ENCODE data around the gene CAMK1D. TPM values are rescaled to one million over a fixed set of nuclear protein-coding genes. Genes with fewer than 3 reads are reported as not detected.

CAMK1D gene
- total and polyA plus RNA-seq, 2 of the 4 experiments (the other 2 are of a cell fraction) = 5.0 to 5.3 TPM

- no peak overlapping the region for H3K4me2 ChIP-seq (ENCODE audit: low read depth, low read length)
- no peaks in the 10 kb centered on the region for H3K9me3 ChIP-seq (ENCODE audit: control insufficient read depth, insufficient read depth, low read length)
- in situ Hi-C loops (cut with MboI; ENCODE audit: low sequenced_read_pairs) = no loop called here
- 67% methylated on average over 2 of the region's 7 CpGs; no CpG with 5 or more reads in 1 of the 2 experiments for WGBS, 2 experiments (ENCODE audit: extremely low coverage in 2 of 2, insufficient read length in 1 of 2)
- no peaks in the 10 kb centered on the region for H3K79me1 ChIP-seq (ENCODE audit: low read depth in 1 of 2, low read length in 2 of 2)
- no peak overlapping the region for H4K5ac ChIP-seq (ENCODE audit: low read depth, low read length)
- intact Hi-C loops (cut with micrococcal nuclease) = no loop called here
- no peak overlapping the region for H3K9ac ChIP-seq (ENCODE audit: low read depth, low read length)
- dilution Hi-C loops (cut with HindIII; ENCODE audit: low sequenced_read_pairs, unreplicated experiment) = no loop called here
- no peak overlapping the region for H4K8ac ChIP-seq (ENCODE audit: low read depth in 2 of 2, low read length in 2 of 2)
- no peak overlapping the region for H4K91ac ChIP-seq (ENCODE audit: insufficient read depth, low read depth, low read length)
- H3K14ac ChIP-seq (replicated peaks; ENCODE audit: low read depth, low read length) = no peak overlapping the region
- POLR2A ChIA-PET (ENCODE audit: unreplicated experiment) = no interaction called here
- no peak overlapping the region for H2BK5ac ChIP-seq (ENCODE audit: low read depth, low read length, poor library complexity, severe bottlenecking)
- no peak overlapping the region for H2AFZ ChIP-seq (replicated peaks; ENCODE audit: low read length, poor library complexity)
- DNase-seq = no peak
- no peak overlapping the region for H2AK5ac ChIP-seq (ENCODE audit: low read depth, low read length)
- BruUV-seq (replicated peaks) = no TSS peak
- H3K4me1 ChIP-seq (ENCODE audit: control insufficient read depth, insufficient read depth, low read length) = peaks cover 3% of the 10 kb centered on the region; the same call in 1 of the 2 replicates
- H3K9me1 ChIP-seq (ENCODE audit: insufficient read depth, low read length) = no peaks in the 10 kb centered on the region
- no peaks in the 10 kb centered on the region for H3K27me3 ChIP-seq (ENCODE audit: control insufficient read depth, insufficient read depth, low read length)
- H2BK120ac ChIP-seq (ENCODE audit: low read depth, low read length) = no peak overlapping the region
- no peak overlapping the region for H3K27ac ChIP-seq (ENCODE audit: insufficient read depth, low read length)
- H3K4me3 ChIP-seq (ENCODE audit: insufficient read depth, low read depth, low read length) = no peak overlapping the region
- H2AK9ac ChIP-seq (replicated peaks; ENCODE audit: low read depth, low read length, poor library complexity) = no peak overlapping the region
- H3K4ac ChIP-seq (ENCODE audit: low read depth, low read length) = no peak overlapping the region
- TF ChIP-seq POLR2A (IDR thresholded peaks at IDR 0.05; ENCODE audit: low read depth, low read length) (no peak), CEBPB (IDR thresholded peaks at IDR 0.05; ENCODE audit: low read depth, low read length) (no peak), MAFK (IDR thresholded peaks at IDR 0.05; ENCODE audit: low read depth, low read length) (no peak), CTCF (conservative IDR thresholded peaks at IDR 0.05; ENCODE audit: low read depth, low read length) (no peak)
- H4K20me1 ChIP-seq (ENCODE audit: insufficient read depth, low read length) = no peaks in the 10 kb centered on the region
- H2BK20ac ChIP-seq (ENCODE audit: low read depth, low read length) = no peak overlapping the region
- H3K56ac ChIP-seq (ENCODE audit: extremely low read depth, insufficient read depth, low read length) = no peak overlapping the region
- no peak for ATAC-seq (ENCODE audit: low read depth)
- no peak overlapping the region for H3K23ac ChIP-seq (ENCODE audit: low read depth, low read length)
- no peaks in the 10 kb centered on the region for H3K36me3 ChIP-seq (ENCODE audit: control insufficient read depth, insufficient read depth, low read length)
- H2BK15ac ChIP-seq (ENCODE audit: low read depth, low read length) = no peak overlapping the region
- H3K18ac ChIP-seq (ENCODE audit: low read depth, low read length) = no peak overlapping the region
- CTCF ChIA-PET = no interaction called here
Measured at GRCh38 chr10:12377658-12378290, 28.4 kb downstream of the CAMK1D start.

Measured in IMR-90 (cell line).